Keratinocyte (primary cell): ENCODE measurements around the gene CYP4A22.
"Not testable (repeated sequence)": the region's sequence is repeated elsewhere in the genome, so short reads cannot be mapped to it uniquely, and the experiment has no call there.

Experiments
- CTCF ChIP-seq, 3 experiments: IDR thresholded peaks in 1 of 3; conservative IDR thresholded peaks in 1 of 3; optimal IDR thresholded peaks in 1 of 3; 2 replicates in 2 of 3; 3 replicates in 1 of 3; pipeline versions ENCODE3 to v1.5.1; 2011; ENCODE audit warnings: low read length in 3 of 3, mild to moderate bottlenecking in 3 of 3, moderate library complexity in 2 of 3, control low read depth in 1 of 3, inconsistent platforms in 1 of 3; ENCODE audit not compliant: insufficient read depth in 2 of 3; ENCODE audit errors: extremely low read depth in 1 of 3
- EZH2 ChIP-seq: IDR thresholded peaks from one replicate; pipeline ENCODE4 v1.6.1; 2012; ENCODE audit warnings: inconsistent platforms, mild to moderate bottlenecking, low read length, moderate library complexity

DNA sequence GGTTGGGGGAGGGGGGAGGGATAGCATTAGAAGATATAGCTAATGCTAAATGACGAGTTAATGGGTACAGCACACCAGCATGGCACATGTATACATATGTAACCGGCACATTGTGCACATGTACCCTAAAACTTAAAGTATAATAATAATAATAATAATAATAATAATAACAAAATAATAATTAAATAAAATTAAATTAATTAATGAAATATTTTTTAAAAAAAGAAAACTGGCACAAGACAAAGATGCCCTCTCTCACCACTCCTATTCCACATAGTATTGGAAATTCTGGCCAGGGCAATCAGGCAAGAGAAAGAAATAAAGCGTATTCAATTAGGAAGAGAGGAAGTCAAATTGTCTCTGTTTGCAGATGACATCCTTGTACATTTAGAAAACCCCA, 20.7 kb downstream of the CYP4A22 start:
- not testable (repeated sequence) for TF ChIP-seq CTCF (optimal IDR thresholded peaks at IDR 0.05 in 1 of 3, IDR thresholded peaks at IDR 0.05 in 1 of 3, conservative IDR thresholded peaks at IDR 0.05 in 1 of 3; ENCODE audit: extremely low read depth in 1 of 3, insufficient read depth in 2 of 3, low read length in 3 of 3); EZH2
